Mammary epithelial cell (primary cell): Measurements from ENCODE around the gene RUBCN.

Experiments used
- CTCF ChIP-seq, 2 donors: IDR thresholded peaks in 1 of 2; conservative IDR thresholded peaks in 1 of 2; 2 replicates each; pipeline ENCODE4 v1.5.1; 2011 to 2012; ENCODE audit warnings: inconsistent platforms in 2 of 2, low read length in 2 of 2, mild to moderate bottlenecking in 2 of 2, control low read depth in 1 of 2, low read depth in 1 of 2; ENCODE audit not compliant: insufficient read depth in 1 of 2; ENCODE audit errors: extremely low read depth in 1 of 2
- EZH2 ChIP-seq: IDR thresholded peaks from 2 replicates; pipeline ENCODE4 v1.6.1; 2012; ENCODE audit warnings: low read length, inconsistent platforms, borderline replicate concordance

DNA sequence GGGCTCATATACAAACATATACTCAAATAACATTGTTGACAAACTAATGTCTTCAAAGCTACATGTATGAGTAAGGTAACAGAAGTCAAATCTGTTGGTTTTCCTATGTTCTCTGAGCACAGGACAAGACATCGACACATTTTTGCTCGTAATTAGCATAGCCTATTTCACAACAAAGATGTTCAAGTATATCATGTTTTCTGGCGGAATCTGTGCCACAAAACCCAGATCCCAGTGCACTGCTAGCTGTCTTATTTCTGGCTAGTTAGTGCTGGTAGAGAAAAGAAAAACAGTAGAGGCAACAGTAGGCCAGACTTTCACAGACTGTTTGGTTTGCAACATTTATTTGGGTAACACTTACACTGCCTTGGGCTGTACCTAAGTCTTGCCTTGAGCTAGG is 51.2 kb downstream of the RUBCN start:
- TF ChIP-seq CTCF (conservative IDR thresholded peaks at IDR 0.05 in 1 of 2, IDR thresholded peaks at IDR 0.05 in 1 of 2; ENCODE audit: extremely low read depth in 1 of 2, insufficient read depth in 1 of 2, low read depth in 1 of 2, low read length in 2 of 2) (no peak), EZH2 (no peak)
